HepG2 (cell line): Measurements from ENCODE around the gene DIAPH1. TPM values are rescaled to one million over a fixed set of nuclear protein-coding genes. Genes with fewer than 3 reads are reported as not detected.

Experiments used
- DR1 ChIP-seq: sonication (generic); formaldehyde crosslinking; IDR thresholded peaks from 2 replicates; pipeline ENCODE4 v1.8.0; 2021; ENCODE audit warnings: mild to moderate bottlenecking, missing genetic modification reagents, inconsistent platforms
- ELF1 ChIP-seq: sonication (generic); formaldehyde crosslinking; IDR thresholded peaks from 2 replicates; pipeline ENCODE4 v1.4.0; 2020; ENCODE audit warnings: missing genetic modification reagents
- GPBP1L1 ChIP-seq: sonication (generic); formaldehyde crosslinking; IDR thresholded peaks from 2 replicates; pipeline ENCODE4 v1.5.0; 2020; ENCODE audit warnings: mild to moderate bottlenecking, missing genetic modification reagents
- HES4 ChIP-seq: sonication (generic); formaldehyde crosslinking; IDR thresholded peaks from 2 replicates; pipeline ENCODE4 v1.9.0; 2021; ENCODE audit warnings: mild to moderate bottlenecking, missing genetic modification reagents, borderline replicate concordance
- HMG20A ChIP-seq: IDR thresholded peaks from 2 replicates; pipeline ENCODE4 v1.6.1; 2016; ENCODE audit warnings: borderline replicate concordance
- HMGA1 ChIP-seq: sonication (generic); formaldehyde crosslinking; conservative IDR thresholded peaks from 2 replicates; pipeline ENCODE4 v1.4.0; 2020; ENCODE audit warnings: missing genetic modification reagents
- HOXA7 ChIP-seq: sonication (generic); formaldehyde crosslinking; IDR thresholded peaks from 2 replicates; pipeline ENCODE4 v1.8.1; 2022; ENCODE audit warnings: mild to moderate bottlenecking, missing genetic modification reagents, moderate library complexity
- MED1 ChIP-seq: sonication (generic); formaldehyde crosslinking; IDR thresholded peaks from 2 replicates; pipeline ENCODE4 v1.4.0; 2020; ENCODE audit warnings: missing genetic modification reagents
- NFKB2 ChIP-seq: sonication (generic); formaldehyde crosslinking; IDR thresholded peaks from 2 replicates; pipeline ENCODE4 v1.4.0; 2020; ENCODE audit warnings: missing genetic modification reagents, borderline replicate concordance
- NR2F2 ChIP-seq: IDR thresholded peaks from 2 replicates; pipeline ENCODE4 v1.6.1; 2012; ENCODE audit warnings: low read depth, inconsistent platforms, borderline replicate concordance
- POLR2G ChIP-seq: fragments of 200-400 bp; formaldehyde crosslinking; IDR thresholded peaks from 2 replicates; pipeline ENCODE4 v1.6.1; 2018; ENCODE audit warnings: mild to moderate bottlenecking, low read depth, low read length, moderate library complexity
- PPARG ChIP-seq: conservative IDR thresholded peaks from 2 replicates; pipeline ENCODE4 v1.6.1; 2016; ENCODE audit warnings: missing biosample characterization, missing genetic modification reagents
- SAFB2 ChIP-seq: sonication (generic); formaldehyde crosslinking; IDR thresholded peaks from 2 replicates; pipeline ENCODE4 v1.5.1; 2020; ENCODE audit warnings: missing genetic modification reagents, low read depth, mild to moderate bottlenecking, borderline replicate concordance
- SNRNP70 ChIP-seq: fragments of 200-400 bp; formaldehyde crosslinking; IDR thresholded peaks from 2 replicates; pipeline ENCODE4 v1.6.1; 2017; ENCODE audit warnings: mild to moderate bottlenecking, low read depth, low read length, moderate library complexity
- TEAD2 ChIP-seq: sonication (generic); formaldehyde crosslinking; IDR thresholded peaks from 2 replicates; pipeline ENCODE4 v1.9.0; 2021; ENCODE audit warnings: missing genetic modification reagents
- TOPORS ChIP-seq: sonication (generic); formaldehyde crosslinking; IDR thresholded peaks from 2 replicates; pipeline ENCODE4 v1.8.0; 2023; ENCODE audit warnings: mild to moderate bottlenecking, missing genetic modification reagents
- TRIM22 ChIP-seq: fragments of 450-650 bp; IDR thresholded peaks from 2 replicates; pipeline ENCODE4 v1.6.1; 2017
- ZBTB43 ChIP-seq: sonication (generic); formaldehyde crosslinking; conservative IDR thresholded peaks from 2 replicates; pipeline ENCODE4 v1.4.0; 2020; ENCODE audit warnings: missing genetic modification reagents
- ZMAT5 ChIP-seq: sonication (generic); formaldehyde crosslinking; IDR thresholded peaks from 2 replicates; pipeline ENCODE4 v1.5.0; 2020; ENCODE audit warnings: mild to moderate bottlenecking, low read depth, missing genetic modification reagents, borderline replicate concordance
- ZNF276 ChIP-seq: sonication (generic); formaldehyde crosslinking; IDR thresholded peaks from 2 replicates; pipeline ENCODE4 v1.4.0; 2020; ENCODE audit warnings: mild to moderate bottlenecking, low read depth, missing genetic modification reagents
- ZNF446 ChIP-seq: sonication (generic); formaldehyde crosslinking; IDR thresholded peaks from 2 replicates; pipeline ENCODE4 v1.5.0; 2020; ENCODE audit warnings: mild to moderate bottlenecking, missing genetic modification reagents
- ZNF615 ChIP-seq: sonication (generic); formaldehyde crosslinking; IDR thresholded peaks from 2 replicates; pipeline ENCODE4 v1.5.0; 2020; ENCODE audit warnings: mild to moderate bottlenecking, missing genetic modification reagents, borderline replicate concordance
- ZSCAN9 ChIP-seq: IDR thresholded peaks from 2 replicates; pipeline ENCODE4 v1.6.1; 2016; ENCODE audit warnings: borderline replicate concordance
- polyA plus RNA-seq, 8 experiments: library from polyadenylated mRNA; depleted of rRNA in 3 of 8; stranded (reverse) in 7 of 8; unstranded in 1 of 8; fragments of >200 nt; fragmentation: Illumina TruSeq in 4 of 8; extraction: Trizol in 4 of 8; gene quantifications; 2 replicates each; pipeline versions ENCODE4 v1.2.1 to v1.2.3, GENCODE V29; 2011 to 2016; ENCODE audit warnings: low read depth in 4 of 8, missing spikeins in 1 of 8, mixed read lengths in 1 of 8; ENCODE audit not compliant: insufficient read depth in 1 of 8
- total RNA-seq, 5 experiments: library from RNA; depleted of rRNA; stranded (reverse); fragments of >200 nt; fragmentation: Illumina TruSeq; extraction: Trizol; gene quantifications; 2 replicates each; pipeline ENCODE4 v1.2.3, GENCODE V29; 2016; ENCODE audit warnings: low read depth in 1 of 5

DIAPH1 gene
- total and polyA plus RNA-seq, 2 of the 13 experiments (the other 11 are each of a cell fraction or from before 2014, with no cell fraction given), result 25.1 to 33.9 TPM

- no peak for TF ChIP-seq ELF1 (CRISPR knock-in tag)
- TF ChIP-seq NR2F2, result no peak
- TF ChIP-seq ZBTB43 (CRISPR knock-in tag), result no peak
- TF ChIP-seq PPARG (CRISPR knock-in tag), result no peak
- TF ChIP-seq DR1, result no peak
- TF ChIP-seq TRIM22, result no peak
- no peak for TF ChIP-seq POLR2G
- 0 out of 2 replicates have a peak, but pooled peaks have one; percentile 29 for TF ChIP-seq ZSCAN9 (CRISPR knock-in tag)
- TF ChIP-seq TEAD2 (CRISPR knock-in tag), result no peak
- no peak for TF ChIP-seq TOPORS (CRISPR knock-in tag)
- TF ChIP-seq HES4 (CRISPR knock-in tag), result no peak
- TF ChIP-seq HMG20A, result no peak; the same call in 1 of the 2 replicates
- TF ChIP-seq HMGA1 (CRISPR knock-in tag), result no peak
- TF ChIP-seq HOXA7 (CRISPR knock-in tag), result no peak
- TF ChIP-seq SAFB2 (CRISPR knock-in tag), result no peak
- no peak for TF ChIP-seq GPBP1L1
- no peak for TF ChIP-seq ZNF615
- no peak for TF ChIP-seq ZNF446 (CRISPR knock-in tag)
- no peak for TF ChIP-seq ZMAT5 (CRISPR knock-in tag)
- no peak for TF ChIP-seq SNRNP70
- TF ChIP-seq MED1, result no peak
- TF ChIP-seq NFKB2, result no peak; the same call in 1 of the 2 replicates
- no peak for TF ChIP-seq ZNF276
These were observed 93.9 kb downstream of the DIAPH1 start (continued) for GRCh38 chr5:141524604-141525597.
